WTC11 (cell line): Measurements from ENCODE around the gene STOX2. TPM values are rescaled to one million over a fixed set of nuclear protein-coding genes. Genes with fewer than 3 reads are reported as not detected.
A peak's percentile ranks its signal among the peaks of the same experiment; 100 is the strongest.

ENCODE experiments used
- ATAC-seq: fragments of 200-7000 bp; cut with Tn5 transposase; 2 replicates; pipeline ENCODE4 v1.10.0; 2021; ENCODE audit warnings: mild to moderate bottlenecking, moderate library complexity
- CTCF ChIA-PET: fragments of 300-600 bp; sonication (Branson Sonifier 250); formaldehyde crosslinking; loops from one replicate; lab custom pipeline; 2021; ENCODE audit warnings: antibody characterized with exemption; lab: Charles Lee
- POLR2A ChIA-PET: fragments of 350-600 bp; sonication (Branson Sonifier 250); formaldehyde crosslinking; loops from one replicate; lab custom pipeline; 2021; ENCODE audit warnings: antibody characterized with exemption; lab: Charles Lee
- DNase-seq: peaks from one replicate; pipeline ENCODE4 v3.0.0; 2021; ENCODE audit warnings: low spot score
- H3K27ac Mint-ChIP-seq: 2 replicates; pipeline ENCODE4 v1.8.0; 2021; ENCODE audit warnings: mixed read lengths
- H3K27me3 Mint-ChIP-seq: 2 replicates; pipeline ENCODE4 v1.8.0; 2021; ENCODE audit warnings: low read depth, mild to moderate bottlenecking, moderate library complexity, mixed read lengths
- H3K36me3 Mint-ChIP-seq: 2 replicates; pipeline ENCODE4 v1.8.0; 2021; ENCODE audit warnings: mixed read lengths
- H3K4me1 Mint-ChIP-seq: 2 replicates; pipeline ENCODE4 v1.8.0; 2022; ENCODE audit warnings: mixed read lengths
- H3K4me3 Mint-ChIP-seq: 2 replicates; pipeline ENCODE4 v1.8.0; 2021; ENCODE audit warnings: mild to moderate bottlenecking, moderate library complexity, mixed read lengths
- H3K9me3 Mint-ChIP-seq: 2 replicates; pipeline ENCODE4 v1.8.0; 2021; ENCODE audit warnings: mixed read lengths
- AR ChIP-seq: fragments of 250-450 bp; sonication (Bioruptor Pico); IDR thresholded peaks from 2 replicates; pipeline ENCODE4 v1.9.0; 2021; ENCODE audit warnings: mild to moderate bottlenecking
- CBFB ChIP-seq: sonication (generic); formaldehyde crosslinking; IDR thresholded peaks from 2 replicates; pipeline ENCODE4 v1.8.1; 2022; ENCODE audit warnings: mild to moderate bottlenecking, low read depth, missing genetic modification reagents
- E2F4 ChIP-seq: sonication (generic); formaldehyde crosslinking; IDR thresholded peaks from 2 replicates; pipeline ENCODE4 v1.8.1; 2022; ENCODE audit warnings: low read depth, mild to moderate bottlenecking, moderate library complexity, missing genetic modification reagents, borderline replicate concordance
- E2F5 ChIP-seq: sonication (generic); formaldehyde crosslinking; IDR thresholded peaks from 2 replicates; pipeline ENCODE4 v1.8.1; 2022; ENCODE audit warnings: mild to moderate bottlenecking, moderate library complexity, missing genetic modification reagents
- FOXP1 ChIP-seq: sonication (generic); formaldehyde crosslinking; IDR thresholded peaks from 2 replicates; pipeline ENCODE4 v1.8.0; 2022; ENCODE audit warnings: missing genetic modification reagents, mild to moderate bottlenecking, moderate library complexity, borderline replicate concordance
- HMGXB4 ChIP-seq: sonication (generic); formaldehyde crosslinking; IDR thresholded peaks from 2 replicates; pipeline ENCODE4 v1.8.1; 2023; ENCODE audit warnings: mild to moderate bottlenecking, moderate library complexity, missing genetic modification reagents
- NR1H2 ChIP-seq: sonication (generic); formaldehyde crosslinking; IDR thresholded peaks from 2 replicates; pipeline ENCODE4 v1.9.0; 2021; ENCODE audit warnings: mild to moderate bottlenecking, moderate library complexity, missing genetic modification reagents
- NR3C1 ChIP-seq: sonication (generic); formaldehyde crosslinking; conservative IDR thresholded peaks from 2 replicates; pipeline ENCODE4 v1.8.1; 2023; ENCODE audit warnings: low read depth, mild to moderate bottlenecking, missing genetic modification reagents
- PREB ChIP-seq: sonication (generic); formaldehyde crosslinking; IDR thresholded peaks from 2 replicates; pipeline ENCODE4 v1.8.1; 2022; ENCODE audit warnings: mild to moderate bottlenecking, missing genetic modification reagents, moderate library complexity, borderline replicate concordance
- RORB ChIP-seq: fragments of 250-450 bp; sonication (Bioruptor Pico); IDR thresholded peaks from 2 replicates; pipeline ENCODE4 v1.9.0; 2021; ENCODE audit warnings: mild to moderate bottlenecking
- SMAD4 ChIP-seq: sonication (generic); formaldehyde crosslinking; IDR thresholded peaks from 2 replicates; pipeline ENCODE4 v1.8.0; 2022; ENCODE audit warnings: mild to moderate bottlenecking, missing genetic modification reagents
- TEAD4 ChIP-seq: sonication (generic); formaldehyde crosslinking; IDR thresholded peaks from 2 replicates; pipeline ENCODE4 v1.8.0; 2022; ENCODE audit warnings: mild to moderate bottlenecking, missing genetic modification reagents
- ZBTB21 ChIP-seq: sonication (generic); formaldehyde crosslinking; IDR thresholded peaks from 2 replicates; pipeline ENCODE4 v1.8.1; 2023; ENCODE audit warnings: mild to moderate bottlenecking, missing genetic modification reagents, borderline replicate concordance
- ZNF671 ChIP-seq: fragments of 250-450 bp; sonication (Bioruptor Pico); IDR thresholded peaks from 2 replicates; pipeline ENCODE4 v1.8.0; 2021; ENCODE audit warnings: mild to moderate bottlenecking
- total RNA-seq: library from RNA; stranded (reverse); gene quantifications from 3 replicates; pipeline ENCODE4 v1.2.3, GENCODE V29; 2021
- TF ChIP-seq, protein P1 (sequence below): sonication (generic); formaldehyde crosslinking; IDR thresholded peaks from 2 replicates; pipeline ENCODE4 v1.8.1; 2023; ENCODE audit warnings: mild to moderate bottlenecking, missing genetic modification reagents
- TF ChIP-seq, protein P2 (sequence below): fragments of 200-600 bp; IDR thresholded peaks from 2 replicates; pipeline ENCODE4 v1.8.0; 2022; ENCODE audit warnings: antibody characterized with exemption
- TF ChIP-seq, protein P3 (sequence below): sonication (generic); formaldehyde crosslinking; IDR thresholded peaks from 2 replicates; pipeline ENCODE4 v1.8.0; 2023; ENCODE audit warnings: missing genetic modification reagents, mild to moderate bottlenecking, borderline replicate concordance

STOX2 gene
- total RNA-seq, 1 experiment from 2014 or later, result 31.6 TPM

- Mint-ChIP-seq H3K36me3 (no peaks in the 10 kb centered on the region), H3K27me3 (no peaks in the 10 kb centered on the region), H3K4me3 (no peak overlapping the region), H3K27ac (no peak overlapping the region), H3K4me1 (peaks cover 38% of the 10 kb centered on the region), H3K9me3 (no peaks in the 10 kb centered on the region)
- POLR2A ChIA-PET, result no interaction called here
- DNase-seq (no peak), ATAC-seq (peak; percentile 62)
- TF ChIP-seq AR (no peak), NR3C1 (no peak), ZBTB21 (no peak), PREB (no peak), CBFB (CRISPR knock-in tag) (no peak), E2F5 (no peak), TEAD4 (CRISPR knock-in tag) (no peak), FOXP1 (no peak), E2F4 (CRISPR knock-in tag) (no peak), ZNF671 (CRISPR knock-in tag) (no peak), RORB (CRISPR knock-in tag) (no peak), SMAD4 (CRISPR knock-in tag) (no peak), HMGXB4 (CRISPR knock-in tag) (no peak), NR1H2 (CRISPR knock-in tag) (no peak)
- TF ChIP-seq, protein P1, sequence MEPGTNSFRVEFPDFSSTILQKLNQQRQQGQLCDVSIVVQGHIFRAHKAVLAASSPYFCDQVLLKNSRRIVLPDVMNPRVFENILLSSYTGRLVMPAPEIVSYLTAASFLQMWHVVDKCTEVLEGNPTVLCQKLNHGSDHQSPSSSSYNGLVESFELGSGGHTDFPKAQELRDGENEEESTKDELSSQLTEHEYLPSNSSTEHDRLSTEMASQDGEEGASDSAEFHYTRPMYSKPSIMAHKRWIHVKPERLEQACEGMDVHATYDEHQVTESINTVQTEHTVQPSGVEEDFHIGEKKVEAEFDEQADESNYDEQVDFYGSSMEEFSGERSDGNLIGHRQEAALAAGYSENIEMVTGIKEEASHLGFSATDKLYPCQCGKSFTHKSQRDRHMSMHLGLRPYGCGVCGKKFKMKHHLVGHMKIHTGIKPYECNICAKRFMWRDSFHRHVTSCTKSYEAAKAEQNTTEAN (CRISPR knock-in tag), result no peak
- TF ChIP-seq, protein P2, sequence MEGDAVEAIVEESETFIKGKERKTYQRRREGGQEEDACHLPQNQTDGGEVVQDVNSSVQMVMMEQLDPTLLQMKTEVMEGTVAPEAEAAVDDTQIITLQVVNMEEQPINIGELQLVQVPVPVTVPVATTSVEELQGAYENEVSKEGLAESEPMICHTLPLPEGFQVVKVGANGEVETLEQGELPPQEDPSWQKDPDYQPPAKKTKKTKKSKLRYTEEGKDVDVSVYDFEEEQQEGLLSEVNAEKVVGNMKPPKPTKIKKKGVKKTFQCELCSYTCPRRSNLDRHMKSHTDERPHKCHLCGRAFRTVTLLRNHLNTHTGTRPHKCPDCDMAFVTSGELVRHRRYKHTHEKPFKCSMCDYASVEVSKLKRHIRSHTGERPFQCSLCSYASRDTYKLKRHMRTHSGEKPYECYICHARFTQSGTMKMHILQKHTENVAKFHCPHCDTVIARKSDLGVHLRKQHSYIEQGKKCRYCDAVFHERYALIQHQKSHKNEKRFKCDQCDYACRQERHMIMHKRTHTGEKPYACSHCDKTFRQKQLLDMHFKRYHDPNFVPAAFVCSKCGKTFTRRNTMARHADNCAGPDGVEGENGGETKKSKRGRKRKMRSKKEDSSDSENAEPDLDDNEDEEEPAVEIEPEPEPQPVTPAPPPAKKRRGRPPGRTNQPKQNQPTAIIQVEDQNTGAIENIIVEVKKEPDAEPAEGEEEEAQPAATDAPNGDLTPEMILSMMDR, result no peak
- TF ChIP-seq, protein P3, sequence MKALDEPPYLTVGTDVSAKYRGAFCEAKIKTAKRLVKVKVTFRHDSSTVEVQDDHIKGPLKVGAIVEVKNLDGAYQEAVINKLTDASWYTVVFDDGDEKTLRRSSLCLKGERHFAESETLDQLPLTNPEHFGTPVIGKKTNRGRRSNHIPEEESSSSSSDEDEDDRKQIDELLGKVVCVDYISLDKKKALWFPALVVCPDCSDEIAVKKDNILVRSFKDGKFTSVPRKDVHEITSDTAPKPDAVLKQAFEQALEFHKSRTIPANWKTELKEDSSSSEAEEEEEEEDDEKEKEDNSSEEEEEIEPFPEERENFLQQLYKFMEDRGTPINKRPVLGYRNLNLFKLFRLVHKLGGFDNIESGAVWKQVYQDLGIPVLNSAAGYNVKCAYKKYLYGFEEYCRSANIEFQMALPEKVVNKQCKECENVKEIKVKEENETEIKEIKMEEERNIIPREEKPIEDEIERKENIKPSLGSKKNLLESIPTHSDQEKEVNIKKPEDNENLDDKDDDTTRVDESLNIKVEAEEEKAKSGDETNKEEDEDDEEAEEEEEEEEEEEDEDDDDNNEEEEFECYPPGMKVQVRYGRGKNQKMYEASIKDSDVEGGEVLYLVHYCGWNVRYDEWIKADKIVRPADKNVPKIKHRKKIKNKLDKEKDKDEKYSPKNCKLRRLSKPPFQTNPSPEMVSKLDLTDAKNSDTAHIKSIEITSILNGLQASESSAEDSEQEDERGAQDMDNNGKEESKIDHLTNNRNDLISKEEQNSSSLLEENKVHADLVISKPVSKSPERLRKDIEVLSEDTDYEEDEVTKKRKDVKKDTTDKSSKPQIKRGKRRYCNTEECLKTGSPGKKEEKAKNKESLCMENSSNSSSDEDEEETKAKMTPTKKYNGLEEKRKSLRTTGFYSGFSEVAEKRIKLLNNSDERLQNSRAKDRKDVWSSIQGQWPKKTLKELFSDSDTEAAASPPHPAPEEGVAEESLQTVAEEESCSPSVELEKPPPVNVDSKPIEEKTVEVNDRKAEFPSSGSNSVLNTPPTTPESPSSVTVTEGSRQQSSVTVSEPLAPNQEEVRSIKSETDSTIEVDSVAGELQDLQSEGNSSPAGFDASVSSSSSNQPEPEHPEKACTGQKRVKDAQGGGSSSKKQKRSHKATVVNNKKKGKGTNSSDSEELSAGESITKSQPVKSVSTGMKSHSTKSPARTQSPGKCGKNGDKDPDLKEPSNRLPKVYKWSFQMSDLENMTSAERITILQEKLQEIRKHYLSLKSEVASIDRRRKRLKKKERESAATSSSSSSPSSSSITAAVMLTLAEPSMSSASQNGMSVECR (CRISPR knock-in tag), result no peak
- CTCF ChIA-PET, result interaction anchor here (1.6 kb wide), 1 partner anchor 207 kb away, joined by 8 read pairs; no protein-coding TSS in a partner anchor
These were observed 55.9 kb downstream of the STOX2 start for GRCh38 chr4:183960962-183961541.
